GM19397 (cell line): ENCODE results near the gene CLEC11A.

Experiments used
- ATAC-seq: cut with Tn5 transposase; IDR thresholded peaks from one replicate; pipeline ENCODE4 v1.9.1; 2021; ENCODE audit warnings: mild to moderate bottlenecking, moderate library complexity; ENCODE audit not compliant: unreplicated experiment

The CLEC11A gene

GRCh38 chr19:50703915-50704796, 19.0 kb upstream of the CLEC11A start:
- no peak for ATAC-seq

- no peak for ATAC-seq
Measured at GRCh38 chr19:50705422-50706019, 17.6 kb upstream of the CLEC11A start.

- ATAC-seq = no peak
Measured at GRCh38 chr19:50706387-50706786, 16.8 kb upstream of the CLEC11A start.

- ATAC-seq = no peak
Measured at GRCh38 chr19:50708179-50708879, 14.8 kb upstream of the CLEC11A start.

GRCh38 chr19:50710094-50710493, 13.1 kb upstream of the CLEC11A start:
- no peak for ATAC-seq

GRCh38 chr19:50710612-50711011, 12.6 kb upstream of the CLEC11A start:
- no peak for ATAC-seq

GRCh38 chr19:50711196-50711595, 12.0 kb upstream of the CLEC11A start:
- no peak for ATAC-seq

- ATAC-seq = no peak
Measured at GRCh38 chr19:50711805-50712204, 11.4 kb upstream of the CLEC11A start.

- no peak for ATAC-seq
Measured at GRCh38 chr19:50712833-50713232, 10.3 kb upstream of the CLEC11A start.

- no peak for ATAC-seq
Measured at GRCh38 chr19:50713556-50714236, 9.5 kb upstream of the CLEC11A start.

- ATAC-seq = no peak
Measured at GRCh38 chr19:50716178-50717025, 6.8 kb upstream of the CLEC11A start.

- ATAC-seq = no peak
Measured at GRCh38 chr19:50717026-50717723, 6.0 kb upstream of the CLEC11A start.

GRCh38 chr19:50717891-50718254, 5.3 kb upstream of the CLEC11A start:
- ATAC-seq = no peak

- no peak for ATAC-seq
Measured at GRCh38 chr19:50718255-50719118, 4.7 kb upstream of the CLEC11A start.

- ATAC-seq = no peak
Measured at GRCh38 chr19:50719119-50719435, 4.1 kb upstream of the CLEC11A start.

- ATAC-seq = no peak
Measured at GRCh38 chr19:50719566-50719965, 3.6 kb upstream of the CLEC11A start, which contains the start of gene SHANK1. Gene SHANK1 (minus strand): TSS chr19:50719802. CDS start chr19:50716919, 2,883 bp downstream.

GRCh38 chr19:50720181-50720920, 2.8 kb upstream of the CLEC11A start:
- no peak for ATAC-seq

- ATAC-seq = no peak
Measured at GRCh38 chr19:50720921-50721381, 2.2 kb upstream of the CLEC11A start.
